ENCODE measurements around the gene CMTM8. TPM values are rescaled to one million over a fixed set of nuclear protein-coding genes. Genes with fewer than 3 reads are reported as not detected.

The CMTM8 gene
- total RNA-seq, 2 experiments from 2014 or later = 5.7 to 6.2 TPM

Other genes starting within 250 kb of the CMTM8 start
- 10 to 100 TPM; 19.5 to 20.7 TPM for gene GPD1L, start 132.1 kb upstream of the CMTM8 start, total RNA-seq
- 10 to 100 TPM; 47.0 to 47.3 TPM for gene CMTM7, start 153.2 kb downstream of the CMTM8 start, total RNA-seq